Activated CD8-positive, alpha-beta memory T cell treated with anti-CD3 and anti-CD28 coated beads, Interleukin-2, amount 10 ng/mL, durations not matched to agents 7 days and 5 days (primary cell): Measurements from ENCODE around the gene UGT2A3. TPM values are rescaled to one million over a fixed set of nuclear protein-coding genes. Genes with fewer than 3 reads are reported as not detected.
"Not testable (repeated sequence)": the region's sequence is repeated elsewhere in the genome, so short reads cannot be mapped to it uniquely, and the experiment has no call there.

Experiments
- ATAC-seq: fragments of 150-1000 bp; cut with Tn5 transposase; one replicate; pipeline ENCODE4 v1.10.0; 2021; ENCODE audit warnings: moderate library complexity
- CTCF ChIA-PET: fragments of 350-600 bp; sonication (Branson Sonifier 250); formaldehyde crosslinking; loops from one replicate; lab custom pipeline; 2021; ENCODE audit warnings: antibody characterized with exemption; lab: Charles Lee
- DNase-seq: peaks from one replicate; pipeline ENCODE4 v3.0.0-alpha.2; 2020
- H3K27ac Mint-ChIP-seq: one replicate; pipeline ENCODE4 v1.8.0; 2021; ENCODE audit warnings: mild to moderate bottlenecking, mixed read lengths
- H3K27me3 Mint-ChIP-seq: one replicate; pipeline ENCODE4 v1.8.0; 2021; ENCODE audit warnings: mixed read lengths
- H3K36me3 Mint-ChIP-seq: one replicate; pipeline ENCODE4 v1.8.0; 2021; ENCODE audit warnings: mild to moderate bottlenecking, mixed read lengths
- H3K4me1 Mint-ChIP-seq: one replicate; pipeline ENCODE4 v1.8.0; 2021; ENCODE audit warnings: mixed read lengths
- H3K4me3 Mint-ChIP-seq: one replicate; pipeline ENCODE4 v1.8.0; 2021; ENCODE audit warnings: mild to moderate bottlenecking, moderate library complexity, mixed read lengths
- H3K9me3 Mint-ChIP-seq: one replicate; pipeline ENCODE4 v1.8.0; 2022; ENCODE audit warnings: low read depth, mixed read lengths
- total RNA-seq, 2 experiments: library from RNA; stranded (reverse); gene quantifications; one replicate each; pipeline ENCODE4 v1.2.3, GENCODE V29; 2021

Gene UGT2A3
- total RNA-seq, 2 experiments from 2014 or later = not detected

DNA sequence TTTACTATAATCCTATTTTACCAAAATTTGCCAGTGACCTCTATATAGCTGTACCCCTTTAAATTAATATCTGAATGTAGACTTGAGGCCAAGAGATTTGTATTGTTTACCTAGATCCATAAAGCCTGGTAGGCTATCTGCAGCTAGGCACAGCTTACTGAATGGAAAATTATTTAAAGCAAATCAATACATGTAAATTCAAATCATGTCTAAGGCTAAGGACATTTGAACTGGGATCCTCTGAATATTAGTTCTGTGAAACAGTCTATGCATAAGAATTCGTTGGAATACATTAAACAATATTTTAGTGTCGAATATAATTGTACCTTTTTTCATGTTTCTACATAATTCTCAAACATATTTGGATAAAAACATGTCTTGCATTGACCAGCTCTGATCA lies 1.6 kb downstream of the UGT2A3 start:
- ATAC-seq = no peak

DNA sequence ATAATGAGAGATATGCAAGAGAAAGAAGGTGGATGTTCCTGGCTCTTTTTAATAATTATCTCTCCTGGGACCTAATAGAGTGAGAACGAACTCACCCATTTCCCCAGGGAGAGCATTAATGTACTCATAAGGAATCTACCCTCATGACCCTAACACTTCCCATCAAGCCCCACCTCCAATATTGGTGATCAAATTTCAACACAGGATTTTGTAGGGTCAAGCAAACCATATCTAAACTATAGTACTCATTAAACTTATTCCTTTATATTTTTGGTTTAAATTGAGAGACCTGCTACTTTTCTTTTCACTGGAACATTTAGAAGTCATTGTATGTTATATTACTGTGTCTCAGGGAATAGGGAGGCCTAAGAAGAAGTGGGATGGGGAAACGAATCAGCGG lies 2.6 kb downstream of the UGT2A3 start:
- Mint-ChIP-seq H3K4me1 (no peaks in the 10 kb centered on the region), H3K9me3 (no peaks in the 10 kb centered on the region), H3K27me3 (no peaks in the 10 kb centered on the region), H3K4me3 (no peak overlapping the region), H3K27ac (no peak overlapping the region), H3K36me3 (no peaks in the 10 kb centered on the region)
- ATAC-seq (no peak), DNase-seq (no peak)
- CTCF ChIA-PET = no interaction called here

More for the DNA sequence above, 1.6 kb downstream of the UGT2A3 start:
- H3K9me3 Mint-ChIP-seq = no peaks in the 10 kb centered on the region
- no peaks in the 10 kb centered on the region for H3K36me3 Mint-ChIP-seq
- H3K4me3 Mint-ChIP-seq = no peak overlapping the region
- no peak for DNase-seq
- H3K4me1 Mint-ChIP-seq = no peaks in the 10 kb centered on the region
- no peak overlapping the region for H3K27ac Mint-ChIP-seq
- H3K27me3 Mint-ChIP-seq = no peaks in the 10 kb centered on the region
- CTCF ChIA-PET = interaction anchor here (0.6 kb wide), 1 partner anchor 14 kb away, joined by 3 read pairs; no protein-coding TSS in a partner anchor

DNA sequence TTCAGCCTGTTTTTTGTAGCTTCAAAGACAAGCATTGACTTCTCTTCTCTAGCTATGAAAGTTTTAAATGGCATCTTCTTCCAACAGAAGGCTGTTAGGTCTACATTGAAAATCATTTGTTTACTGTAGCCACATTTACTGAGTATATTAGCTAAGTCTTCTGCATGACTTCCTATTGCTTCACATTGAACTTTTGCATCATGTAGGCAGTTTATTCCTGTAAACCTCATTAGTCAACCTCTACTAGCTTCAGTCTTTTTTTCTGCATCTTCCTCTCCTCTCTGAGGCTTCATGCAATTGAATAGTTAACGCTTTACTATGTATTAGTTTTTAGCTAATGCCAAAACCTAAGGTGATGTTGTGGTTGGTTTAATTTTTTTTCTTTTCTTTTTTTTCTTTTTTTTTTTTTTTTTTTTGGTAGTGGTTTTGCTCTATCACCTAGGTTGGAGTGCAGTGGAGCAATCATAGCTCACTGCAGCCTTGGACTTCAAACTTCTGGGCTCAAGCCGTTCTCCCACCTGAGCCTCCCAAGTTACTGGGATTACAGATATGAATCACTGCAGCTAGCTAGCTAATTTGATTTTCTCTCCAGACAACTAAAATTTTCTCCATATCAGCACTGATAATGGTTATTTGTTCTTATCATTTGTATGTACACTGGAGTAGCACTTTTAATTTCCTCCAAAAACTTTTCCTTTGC lies 3.4 kb downstream of the UGT2A3 start:
- H3K4me3 Mint-ChIP-seq = no peak overlapping the region
- no peaks in the 10 kb centered on the region for H3K9me3 Mint-ChIP-seq
- CTCF ChIA-PET = no interaction called here
- H3K27me3 Mint-ChIP-seq = no peaks in the 10 kb centered on the region
- DNase-seq (no peak), ATAC-seq (no peak)
- H3K36me3 Mint-ChIP-seq = no peaks in the 10 kb centered on the region
- H3K4me1 Mint-ChIP-seq = no peaks in the 10 kb centered on the region
- no peak overlapping the region for H3K27ac Mint-ChIP-seq

DNA sequence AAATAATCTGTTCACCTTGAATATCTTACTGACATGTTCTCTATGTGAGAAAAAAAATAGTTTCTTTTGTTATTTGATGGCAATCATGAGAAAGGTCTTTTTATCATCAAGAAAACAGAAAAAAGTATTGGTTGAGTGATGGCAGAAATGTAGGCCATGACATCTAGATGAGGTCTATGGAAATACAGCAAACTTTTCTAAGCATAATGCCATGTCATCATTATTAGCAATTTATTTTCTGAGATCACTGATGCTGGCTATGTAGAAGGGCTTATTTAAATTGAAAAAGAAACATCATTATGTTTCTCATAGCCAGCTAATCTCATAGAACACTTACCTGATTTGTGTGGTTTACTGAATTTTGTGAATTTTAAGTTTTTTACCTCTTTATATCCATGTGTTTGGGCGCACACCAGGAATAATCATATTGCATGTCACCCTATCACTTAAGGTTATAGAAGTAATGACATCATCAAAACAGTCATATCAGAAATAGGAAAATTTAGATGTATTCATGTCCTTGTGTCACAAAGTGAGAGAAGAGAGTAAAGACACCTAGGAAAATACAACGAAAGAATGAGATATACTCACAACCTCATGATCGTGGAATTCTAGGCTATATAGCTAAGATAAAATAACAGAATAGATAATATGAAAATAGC lies 22.4 kb downstream of the UGT2A3 start:
- CTCF ChIA-PET = no interaction called here
- DNase-seq (no peak), ATAC-seq (no peak)
- no peak overlapping the region for H3K27ac Mint-ChIP-seq
- H3K27me3 Mint-ChIP-seq = no peaks in the 10 kb centered on the region
- H3K4me3 Mint-ChIP-seq = no peak overlapping the region
- H3K4me1 Mint-ChIP-seq = no peaks in the 10 kb centered on the region
- H3K9me3 Mint-ChIP-seq = peaks cover 4% of the 10 kb centered on the region
- no peaks in the 10 kb centered on the region for H3K36me3 Mint-ChIP-seq

DNA sequence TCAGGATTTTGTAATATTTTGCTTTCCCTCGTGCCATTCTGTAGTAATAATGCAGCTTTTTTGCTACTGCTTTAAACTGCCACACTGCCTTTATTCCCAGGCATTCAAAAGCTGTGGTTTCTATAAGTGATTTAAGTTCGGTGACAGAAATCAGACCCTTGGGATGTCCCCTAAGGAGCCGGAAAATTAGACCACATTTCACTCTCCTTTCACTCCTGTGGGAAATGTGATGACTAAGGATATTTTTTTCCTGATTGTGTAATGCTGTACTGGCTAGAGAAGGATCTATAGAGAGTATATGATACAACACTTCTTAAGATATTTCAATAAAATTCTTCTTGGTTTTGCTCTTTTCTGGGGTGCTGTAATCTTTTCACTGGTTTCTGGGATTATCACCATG lies 24.4 kb downstream of the UGT2A3 start:
- CTCF ChIA-PET = interaction anchor here (1.4 kb wide), 1 partner anchor 13 kb away, joined by 3 read pairs; no protein-coding TSS in a partner anchor
- Mint-ChIP-seq H3K9me3 (peaks cover 2% of the 10 kb centered on the region), H3K4me1 (no peaks in the 10 kb centered on the region), H3K27me3 (no peaks in the 10 kb centered on the region), H3K27ac (no peak overlapping the region), H3K36me3 (no peaks in the 10 kb centered on the region), H3K4me3 (no peak overlapping the region)
- DNase-seq = no peak
- ATAC-seq = no peak

DNA sequence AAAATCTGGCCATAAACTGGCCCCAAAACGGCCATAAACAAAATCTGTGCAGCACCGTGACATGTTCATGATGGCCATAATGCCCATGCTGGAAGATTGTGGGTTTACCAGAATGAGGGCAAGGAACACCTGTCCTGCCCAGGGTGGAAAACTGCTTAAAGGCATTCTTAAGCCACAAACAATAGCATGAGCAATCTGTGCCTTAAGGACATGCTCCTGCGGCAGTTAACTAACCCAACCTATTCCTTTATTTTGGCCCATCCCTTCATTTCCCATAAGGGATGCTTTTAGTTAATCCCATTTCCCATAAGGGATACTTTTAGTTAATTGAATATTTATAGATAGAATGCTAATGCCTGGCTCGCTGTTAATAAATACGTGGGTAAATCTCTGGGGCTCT lies 29.4 kb downstream of the UGT2A3 start:
- ATAC-seq, DNase-seq, H3K27me3 Mint-ChIP-seq, H3K4me1 Mint-ChIP-seq, H3K9me3 Mint-ChIP-seq, CTCF ChIA-PET, H3K27ac Mint-ChIP-seq, H3K36me3 Mint-ChIP-seq, H3K4me3 Mint-ChIP-seq: not testable (repeated sequence)

DNA sequence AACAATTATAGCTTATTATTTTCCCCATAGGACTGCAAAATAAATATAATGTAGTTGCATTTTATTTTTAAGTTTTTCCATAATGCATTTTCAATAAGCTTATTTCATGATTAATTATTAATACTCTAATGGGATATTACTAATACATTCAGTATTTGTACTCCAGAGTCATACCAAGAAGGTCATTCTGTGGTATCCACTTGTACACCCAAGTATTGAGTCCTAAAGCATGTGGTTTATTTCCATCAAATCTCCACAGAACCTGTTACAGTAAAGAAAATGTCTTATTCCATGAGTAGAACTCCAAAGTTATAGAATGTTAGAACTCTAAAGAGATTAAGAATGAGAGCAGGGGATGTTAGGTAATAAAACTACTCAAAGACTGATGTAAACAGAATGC lies 30.6 kb downstream of the UGT2A3 start:
- Mint-ChIP-seq H3K36me3 (no peaks in the 10 kb centered on the region), H3K27ac (no peak overlapping the region), H3K4me1 (no peaks in the 10 kb centered on the region), H3K9me3 (no peaks in the 10 kb centered on the region), H3K27me3 (no peaks in the 10 kb centered on the region), H3K4me3 (no peak overlapping the region)
- ATAC-seq (no peak), DNase-seq (no peak)
- CTCF ChIA-PET = no interaction called here

DNA sequence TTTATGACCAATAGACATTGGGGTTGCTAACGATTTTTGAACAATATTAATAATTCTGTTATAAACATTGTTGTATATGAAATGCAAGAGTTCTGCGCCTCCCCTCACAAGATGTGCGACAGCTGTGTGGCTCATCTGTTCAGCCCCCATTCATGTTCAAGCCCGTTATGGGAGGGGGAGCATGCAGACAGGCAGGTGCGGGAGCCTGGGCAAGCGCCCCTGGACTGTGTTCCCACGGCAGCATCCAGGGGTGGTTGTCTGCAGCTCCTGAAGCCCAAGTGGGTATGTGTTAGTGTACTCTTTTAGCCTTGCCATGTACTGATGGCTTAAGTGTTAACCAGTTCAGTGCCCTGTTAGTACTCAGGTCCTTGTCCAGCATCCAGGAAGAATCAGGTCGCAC lies 34.6 kb downstream of the UGT2A3 start:
- CTCF ChIA-PET = no interaction called here
- Mint-ChIP-seq H3K27me3 (no peaks in the 10 kb centered on the region), H3K9me3 (no peaks in the 10 kb centered on the region), H3K27ac (no peak overlapping the region), H3K36me3 (no peaks in the 10 kb centered on the region), H3K4me3 (no peak overlapping the region), H3K4me1 (no peaks in the 10 kb centered on the region)
- DNase-seq (no peak), ATAC-seq (no peak)

DNA sequence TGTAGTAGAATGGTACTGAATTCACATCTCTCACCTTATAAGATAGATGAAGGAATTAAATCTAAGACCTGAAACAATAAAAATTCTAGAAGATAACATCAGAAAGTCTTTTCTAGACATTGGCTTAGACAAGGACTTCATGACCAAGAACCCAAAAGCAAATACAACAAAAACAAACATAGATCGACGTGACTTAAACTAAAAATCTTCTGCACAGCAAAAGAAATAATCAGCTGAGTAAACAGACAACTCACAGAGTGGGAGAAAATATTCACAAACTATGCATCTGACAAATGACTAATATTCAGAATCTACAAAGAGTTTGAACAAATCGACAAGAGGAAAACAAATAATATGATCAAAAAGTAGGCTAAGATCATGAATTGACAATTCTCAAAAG lies 38.8 kb downstream of the UGT2A3 start:
- H3K4me3 Mint-ChIP-seq = no peak overlapping the region
- H3K27me3 Mint-ChIP-seq = no peaks in the 10 kb centered on the region
- ATAC-seq (no peak), DNase-seq (no peak)
- CTCF ChIA-PET = no interaction called here
- no peaks in the 10 kb centered on the region for H3K36me3 Mint-ChIP-seq
- H3K9me3 Mint-ChIP-seq = no peaks in the 10 kb centered on the region
- H3K4me1 Mint-ChIP-seq = no peaks in the 10 kb centered on the region
- H3K27ac Mint-ChIP-seq = no peak overlapping the region

DNA sequence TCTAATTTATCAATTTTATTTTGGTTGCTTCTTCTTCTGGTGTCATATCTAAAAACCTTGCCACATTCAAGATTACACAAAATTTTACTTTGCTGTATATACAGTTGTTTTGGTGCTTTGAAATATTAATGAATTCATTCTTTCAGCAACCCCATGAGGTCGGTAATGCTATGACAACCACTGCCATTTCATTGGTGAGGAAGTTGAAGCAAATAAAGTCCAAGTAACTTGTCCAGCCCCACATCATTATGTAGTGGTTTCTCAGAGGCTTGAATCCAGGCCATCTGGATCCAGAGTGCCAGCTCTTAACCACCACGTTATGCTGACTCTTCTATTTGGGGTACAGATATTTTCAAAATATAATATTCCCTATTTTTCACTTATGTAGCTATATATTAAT lies 42.2 kb downstream of the UGT2A3 start:
- no peak overlapping the region for H3K27ac Mint-ChIP-seq
- no peaks in the 10 kb centered on the region for H3K9me3 Mint-ChIP-seq
- no peak for DNase-seq
- no peak overlapping the region for H3K4me3 Mint-ChIP-seq
- no peaks in the 10 kb centered on the region for H3K27me3 Mint-ChIP-seq
- CTCF ChIA-PET = no interaction called here
- ATAC-seq = no peak
- H3K36me3 Mint-ChIP-seq = no peaks in the 10 kb centered on the region
- no peaks in the 10 kb centered on the region for H3K4me1 Mint-ChIP-seq

DNA sequence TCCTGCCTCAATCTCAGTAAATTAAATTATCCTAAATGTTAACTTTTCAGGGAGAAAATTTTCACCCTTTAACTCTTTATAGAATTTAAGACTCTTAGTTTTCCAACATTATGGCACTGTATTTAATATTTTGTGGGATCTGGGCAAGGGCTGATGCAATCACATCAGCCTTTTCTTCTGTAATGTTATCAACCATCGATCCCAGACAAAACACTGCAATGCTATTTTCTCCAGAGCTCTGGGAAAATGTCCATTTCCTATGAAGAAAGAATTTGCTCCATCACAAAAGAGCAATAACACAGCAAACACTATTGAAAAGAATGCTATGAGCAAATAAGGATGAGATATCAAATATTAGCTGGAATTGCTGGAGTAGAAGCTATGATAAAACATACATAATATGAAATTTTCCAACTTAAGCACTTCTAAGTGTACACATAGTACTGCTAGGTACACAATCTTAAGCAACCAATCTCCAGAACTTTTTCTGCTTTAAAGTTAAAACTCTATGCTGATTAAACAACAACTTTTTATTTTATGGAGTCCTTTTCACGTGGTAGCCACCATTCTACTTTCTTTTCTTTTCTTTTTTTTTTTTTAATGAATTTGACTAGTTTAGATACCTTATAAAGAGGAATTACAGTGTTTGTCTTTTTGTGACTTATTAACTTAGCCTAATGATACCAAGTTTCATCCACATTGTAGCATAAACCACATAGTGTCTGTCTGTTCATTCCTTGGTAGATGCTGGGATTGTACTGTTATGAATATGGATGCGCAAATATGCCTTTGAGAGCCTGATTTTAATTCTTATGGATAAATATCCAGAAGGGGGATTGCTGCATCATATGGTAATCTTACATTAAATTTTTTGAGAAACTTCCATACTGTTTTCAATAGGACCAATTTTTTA lies 43.6 kb downstream of the UGT2A3 start:
- H3K4me3 Mint-ChIP-seq = no peak overlapping the region

DNA sequence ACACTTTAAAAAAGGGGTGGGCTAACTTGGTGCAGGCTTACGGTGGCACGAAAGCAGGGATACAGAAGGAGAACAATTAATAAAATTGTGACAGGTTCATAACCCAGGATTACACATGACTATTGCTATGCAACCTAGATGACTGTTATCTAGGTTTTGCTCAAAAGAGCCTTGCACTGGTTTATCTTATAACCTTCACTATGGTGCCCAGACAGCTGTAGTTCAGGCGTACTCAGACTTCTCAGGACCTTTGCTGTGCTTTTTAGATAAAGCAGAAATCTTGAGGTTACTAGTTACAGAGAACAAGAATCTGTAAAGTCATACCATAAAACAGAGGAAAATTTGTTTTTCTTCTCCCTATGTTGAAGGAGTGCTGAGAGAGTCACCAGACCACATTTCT lies 44.4 kb downstream of the UGT2A3 start:
- CTCF ChIA-PET = no interaction called here
- no peaks in the 10 kb centered on the region for H3K36me3 Mint-ChIP-seq
- no peaks in the 10 kb centered on the region for H3K27me3 Mint-ChIP-seq
- DNase-seq = no peak
- no peaks in the 10 kb centered on the region for H3K9me3 Mint-ChIP-seq
- H3K4me3 Mint-ChIP-seq = no peak overlapping the region
- no peaks in the 10 kb centered on the region for H3K4me1 Mint-ChIP-seq
- no peak for ATAC-seq
- no peak overlapping the region for H3K27ac Mint-ChIP-seq

More for the DNA sequence above, 43.6 kb downstream of the UGT2A3 start:
- Mint-ChIP-seq H3K27ac (no peak overlapping the region), H3K9me3 (no peaks in the 10 kb centered on the region), H3K4me1 (no peaks in the 10 kb centered on the region), H3K27me3 (no peaks in the 10 kb centered on the region), H3K36me3 (no peaks in the 10 kb centered on the region)
- ATAC-seq (no peak), DNase-seq (no peak)
- CTCF ChIA-PET = no interaction called here

DNA sequence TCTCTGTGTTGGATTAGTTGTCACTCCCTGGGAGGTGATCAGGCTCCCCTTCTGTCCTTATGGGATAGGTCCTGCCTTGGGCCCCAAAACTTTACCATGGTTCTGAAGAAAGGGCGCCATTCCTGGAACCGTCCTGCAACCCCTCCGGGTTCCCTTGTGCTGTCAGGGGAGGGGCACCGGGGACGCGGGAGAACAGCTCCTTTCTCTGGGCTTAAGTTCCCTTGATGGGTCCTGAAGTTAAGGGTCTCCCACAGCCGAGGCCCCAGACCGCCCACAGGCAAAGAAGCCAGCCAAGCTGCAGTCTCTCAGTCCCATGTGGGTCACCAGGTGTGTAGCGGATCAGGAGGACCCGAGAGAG lies 44.8 kb downstream of the UGT2A3 start:
- ATAC-seq = no peak
- H3K27ac Mint-ChIP-seq = no peak overlapping the region
- no peak for DNase-seq
- H3K27me3 Mint-ChIP-seq = no peaks in the 10 kb centered on the region
- H3K9me3 Mint-ChIP-seq = no peaks in the 10 kb centered on the region
- no peaks in the 10 kb centered on the region for H3K36me3 Mint-ChIP-seq
- H3K4me3 Mint-ChIP-seq = no peak overlapping the region
- CTCF ChIA-PET = no interaction called here
- no peaks in the 10 kb centered on the region for H3K4me1 Mint-ChIP-seq
